Measurements from ENCODE around the gene NETO2. TPM values are rescaled to one million over a fixed set of nuclear protein-coding genes. Genes with fewer than 3 reads are reported as not detected.

The NETO2 gene
- total and polyA plus RNA-seq, 9 of the 15 experiments (the other 6 are each of a cell fraction or from before 2014, with no cell fraction given) = 4.1 to 37.0 (median 22.2) TPM

GRCh38 chr16:47141773-47142485 is 1.8 kb downstream of the NETO2 start:
- peaks cover 8% of the 10 kb centered on the region; the same call in 1 of the 3 replicates for H3K36me3 ChIP-seq (ENCODE audit: control insufficient read depth, insufficient read depth, low read length)
- peak overlapping the region; percentile 71 to 86 for H3K9ac ChIP-seq (ENCODE audit: insufficient read depth in 1 of 2, low read depth in 2 of 2, low read length in 2 of 2)
- ATAC-seq (peak; percentile 84), FAIRE-seq (peak; percentile 87), DNase-seq (ENCODE audit: extremely low read depth in 1 of 4, low spot score in 3 of 4) (peak; percentile 59 to 90 (median 70))
- ChIA-PET POLR2A (interaction anchor here (0.6 to 1.2 kb wide), 9 partner anchors 11 to 590 kb away, joined by 3 to 6 read pairs (median 3); partner anchors contain the start of genes ITFG1 and PHKB), CTCF (ENCODE audit: low intra/inter-chr PET ratio) (interaction anchor here (1.8 to 2.0 kb wide), 2 partner anchors 21 to 1015 kb away, joined by 4 to 6 read pairs; no protein-coding TSS in a partner anchor)
- TSS peak; percentile 49 for BruUV-seq (replicated peaks)
- H3K27ac ChIP-seq (ENCODE audit: extremely low read depth, low read depth, low read length) = peak overlapping the region; percentile 81; the same call in 1 of the 3 replicates
- peaks cover 65% of the 10 kb centered on the region for H3K79me2 ChIP-seq (ENCODE audit: control insufficient read depth, insufficient read depth, low read length)
- H3K27me3 ChIP-seq (ENCODE audit: control insufficient read depth in 2 of 2, insufficient read depth in 2 of 2, low read length in 2 of 2) = no peaks in the 10 kb centered on the region
- H2AFZ ChIP-seq (ENCODE audit: low read depth, low read length) = peak overlapping the region; percentile 87
- peaks cover 8 to 21% of the 10 kb centered on the region in 2 experiments; a peak in 4 of 5 replicates for H3K4me1 ChIP-seq (replicated peaks in 1 of 2; ENCODE audit: control insufficient read depth in 2 of 2, insufficient read depth in 2 of 2, low read length in 2 of 2)
- WGBS (ENCODE audit: insufficient coverage, low coverage, missing lambda C conversion rate) = under 1% methylated on average over 26 of the region's 26 CpGs
- no peaks in the 10 kb centered on the region for H3K9me1 ChIP-seq (ENCODE audit: control insufficient read depth, insufficient read depth, low read length)
- H3K4me3 ChIP-seq = peak overlapping the region; percentile 64
- in situ Hi-C loops (cut with MboI) (no loop called here), intact Hi-C loops (cut with micrococcal nuclease) (loop anchor here (1.0 to 5.0 kb wide), 3 partner anchors 320 to 1014 kb away; partner anchors contain the start of genes ITFG1 and PHKB)
- H4K20me1 ChIP-seq (replicated peaks; ENCODE audit: control insufficient read depth, insufficient read depth, low read length) = peaks cover 10% of the 10 kb centered on the region
- H3K9me3 ChIP-seq (replicated peaks; ENCODE audit: control insufficient read depth, insufficient read depth, low read depth, low read length) = 0 out of 2 replicates have a peak, but pooled peaks cover 2% of the 10 kb centered on the region
- peak overlapping the region; percentile 86 for H3K4me2 ChIP-seq (ENCODE audit: insufficient read depth, low read length)
- TF ChIP-seq, protein P1, sequence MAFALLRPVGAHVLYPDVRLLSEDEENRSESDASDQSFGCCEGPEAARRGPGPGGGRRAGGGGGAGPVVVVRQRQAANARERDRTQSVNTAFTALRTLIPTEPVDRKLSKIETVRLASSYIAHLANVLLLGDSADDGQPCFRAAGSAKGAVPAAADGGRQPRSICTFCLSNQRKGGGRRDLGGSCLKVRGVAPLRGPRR (CRISPR knock-in tag; IDR thresholded peaks at IDR 0.05) = no peak
- TF ChIP-seq CREM (IDR thresholded peaks at IDR 0.05; ENCODE audit: low read depth) (peak; percentile 79), NFXL1 (CRISPR knock-in tag; IDR thresholded peaks at IDR 0.05) (no peak), NRF1 (conservative IDR thresholded peaks at IDR 0.05 in 1 of 2, IDR thresholded peaks at IDR 0.05 in 1 of 2) (peak in 1 of 2 experiments; percentile 27; a peak in 1 of 4 replicates), SOX6 (IDR thresholded peaks at IDR 0.05) (peak; percentile 34; the same call in 1 of the 2 replicates), TEAD4 (IDR thresholded peaks at IDR 0.05; ENCODE audit: low read length) (0 out of 2 replicates have a peak, but pooled peaks have one; percentile 26), TEAD4 (CRISPR knock-in tag; IDR thresholded peaks at IDR 0.05; ENCODE audit: borderline replicate concordance) (no peak), SMC3 (conservative IDR thresholded peaks at IDR 0.05; ENCODE audit: insufficient read depth, low read depth, low read length) (peak; percentile 57), HNRNPUL1 (IDR thresholded peaks at IDR 0.05; ENCODE audit: low read length) (no peak), NR3C1 (CRISPR knock-in tag; IDR thresholded peaks at IDR 0.05) (no peak), ARID2 (IDR thresholded peaks at IDR 0.05) (peak; percentile 42; the same call in 1 of the 2 replicates), ARID1B (IDR thresholded peaks at IDR 0.05) (0 out of 2 replicates have a peak, but pooled peaks have one; percentile 15)
